ENCODE data around the gene SUN3. TPM values are rescaled to one million over a fixed set of nuclear protein-coding genes. Genes with fewer than 3 reads are reported as not detected.

SUN3 gene
- total RNA-seq, 1 experiment from 2014 or later = not detected

DNA sequence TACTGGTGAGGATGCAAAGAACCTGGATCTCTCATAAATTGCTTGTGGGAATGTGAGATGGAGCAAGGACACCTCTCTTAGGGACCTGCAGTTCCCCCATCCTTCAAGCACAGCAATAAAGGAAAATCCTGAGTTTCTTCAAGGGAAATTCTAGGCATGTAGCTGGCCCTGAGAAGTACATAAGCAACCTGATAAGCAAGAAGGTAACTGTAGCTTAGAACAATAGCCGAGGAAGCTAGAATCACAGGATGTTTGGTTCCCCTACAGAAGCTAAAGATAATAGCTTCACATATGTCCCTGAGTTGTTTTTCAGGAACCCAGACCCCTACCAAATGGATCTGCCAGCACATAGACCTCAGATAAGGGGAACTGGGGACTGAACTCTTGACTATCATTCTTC, 48.5 kb upstream of the SUN3 start:
- ATAC-seq (no peak), DNase-seq (ENCODE audit: low spot score) (no peak)
- H3K9me3 Mint-ChIP-seq = peaks cover 8% of the 10 kb centered on the region; the same call in 1 of the 2 replicates
- no peak overlapping the region for H3K4me3 Mint-ChIP-seq
- TF ChIP-seq OVOL2 (CRISPR knock-in tag; IDR thresholded peaks at IDR 0.05; ENCODE audit: borderline replicate concordance) (no peak), ESRRA (CRISPR knock-in tag; IDR thresholded peaks at IDR 0.05; ENCODE audit: borderline replicate concordance) (no peak), SOX15 (CRISPR knock-in tag; IDR thresholded peaks at IDR 0.05) (no peak), MXD4 (CRISPR knock-in tag; IDR thresholded peaks at IDR 0.05; ENCODE audit: borderline replicate concordance) (no peak), ZNF396 (CRISPR knock-in tag; IDR thresholded peaks at IDR 0.05; ENCODE audit: borderline replicate concordance) (no peak), KAT7 (CRISPR knock-in tag; IDR thresholded peaks at IDR 0.05; ENCODE audit: borderline replicate concordance) (no peak)
- TF ChIP-seq, protein P1, sequence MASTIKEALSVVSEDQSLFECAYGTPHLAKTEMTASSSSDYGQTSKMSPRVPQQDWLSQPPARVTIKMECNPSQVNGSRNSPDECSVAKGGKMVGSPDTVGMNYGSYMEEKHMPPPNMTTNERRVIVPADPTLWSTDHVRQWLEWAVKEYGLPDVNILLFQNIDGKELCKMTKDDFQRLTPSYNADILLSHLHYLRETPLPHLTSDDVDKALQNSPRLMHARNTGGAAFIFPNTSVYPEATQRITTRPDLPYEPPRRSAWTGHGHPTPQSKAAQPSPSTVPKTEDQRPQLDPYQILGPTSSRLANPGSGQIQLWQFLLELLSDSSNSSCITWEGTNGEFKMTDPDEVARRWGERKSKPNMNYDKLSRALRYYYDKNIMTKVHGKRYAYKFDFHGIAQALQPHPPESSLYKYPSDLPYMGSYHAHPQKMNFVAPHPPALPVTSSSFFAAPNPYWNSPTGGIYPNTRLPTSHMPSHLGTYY (CRISPR knock-in tag; IDR thresholded peaks at IDR 0.05) = no peak
- H3K4me1 Mint-ChIP-seq = 0 out of 2 replicates have a peak, but pooled peaks cover under 1% of the 10 kb centered on the region
- POLR2A ChIA-PET = interaction anchor here (1.0 kb wide), 1 partner anchor 9 kb away, joined by 3 read pairs; no protein-coding TSS in a partner anchor
- no peaks in the 10 kb centered on the region for H3K27me3 Mint-ChIP-seq (ENCODE audit: low read depth)
- no peaks in the 10 kb centered on the region for H3K36me3 Mint-ChIP-seq
- CTCF ChIA-PET = no interaction called here
- no peak overlapping the region for H3K27ac Mint-ChIP-seq

DNA sequence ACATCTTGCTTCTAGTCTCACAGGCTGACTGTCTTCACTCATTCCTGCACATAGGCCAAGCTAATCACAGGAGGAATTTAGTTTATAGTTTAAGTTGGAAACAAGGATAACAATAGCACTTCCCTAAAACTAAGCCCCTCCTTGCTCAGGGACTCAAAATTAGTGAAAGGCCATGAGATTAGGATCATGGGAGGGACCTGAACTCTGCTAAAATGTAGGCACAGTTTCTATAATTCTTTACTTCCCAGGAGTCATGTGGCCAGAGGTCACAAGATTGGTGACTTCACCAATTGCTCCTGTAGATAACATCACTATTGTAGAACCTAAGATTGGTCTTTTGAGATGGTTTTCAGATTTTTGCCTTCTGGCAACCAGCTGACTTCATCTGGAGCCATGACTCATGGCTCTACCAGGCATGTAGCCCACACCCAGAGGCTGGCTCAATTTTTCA, 45.3 kb upstream of the SUN3 start:
- ChIA-PET POLR2A (no interaction called here), CTCF (no interaction called here)
- no peaks in the 10 kb centered on the region for H3K27me3 Mint-ChIP-seq (ENCODE audit: low read depth)
- no peaks in the 10 kb centered on the region for H3K4me1 Mint-ChIP-seq
- peaks cover 10% of the 10 kb centered on the region for H3K9me3 Mint-ChIP-seq
- H3K36me3 Mint-ChIP-seq = peaks cover 4% of the 10 kb centered on the region
- TF ChIP-seq JAZF1 (CRISPR knock-in tag; IDR thresholded peaks at IDR 0.05) (no peak), EMX1 (CRISPR knock-in tag; IDR thresholded peaks at IDR 0.05) (no peak), GABPB1 (CRISPR knock-in tag; IDR thresholded peaks at IDR 0.05) (no peak), IRF2 (CRISPR knock-in tag; IDR thresholded peaks at IDR 0.05; ENCODE audit: borderline replicate concordance, low read depth) (no peak), CREB1 (CRISPR knock-in tag; IDR thresholded peaks at IDR 0.05) (no peak), TCF7 (CRISPR knock-in tag; IDR thresholded peaks at IDR 0.05; ENCODE audit: low read depth) (no peak), NR1H2 (CRISPR knock-in tag; IDR thresholded peaks at IDR 0.05) (no peak), ZNF317 (CRISPR knock-in tag; IDR thresholded peaks at IDR 0.05; ENCODE audit: borderline replicate concordance, low read depth) (no peak), FOXP1 (CRISPR knock-in tag; IDR thresholded peaks at IDR 0.05; ENCODE audit: borderline replicate concordance) (no peak), JUN (CRISPR knock-in tag; IDR thresholded peaks at IDR 0.05) (no peak), TP53 (CRISPR knock-in tag; IDR thresholded peaks at IDR 0.05) (no peak), PRRX2 (CRISPR knock-in tag; IDR thresholded peaks at IDR 0.05) (no peak), ZNF121 (CRISPR knock-in tag; IDR thresholded peaks at IDR 0.05) (no peak)
- TF ChIP-seq, protein P2, sequence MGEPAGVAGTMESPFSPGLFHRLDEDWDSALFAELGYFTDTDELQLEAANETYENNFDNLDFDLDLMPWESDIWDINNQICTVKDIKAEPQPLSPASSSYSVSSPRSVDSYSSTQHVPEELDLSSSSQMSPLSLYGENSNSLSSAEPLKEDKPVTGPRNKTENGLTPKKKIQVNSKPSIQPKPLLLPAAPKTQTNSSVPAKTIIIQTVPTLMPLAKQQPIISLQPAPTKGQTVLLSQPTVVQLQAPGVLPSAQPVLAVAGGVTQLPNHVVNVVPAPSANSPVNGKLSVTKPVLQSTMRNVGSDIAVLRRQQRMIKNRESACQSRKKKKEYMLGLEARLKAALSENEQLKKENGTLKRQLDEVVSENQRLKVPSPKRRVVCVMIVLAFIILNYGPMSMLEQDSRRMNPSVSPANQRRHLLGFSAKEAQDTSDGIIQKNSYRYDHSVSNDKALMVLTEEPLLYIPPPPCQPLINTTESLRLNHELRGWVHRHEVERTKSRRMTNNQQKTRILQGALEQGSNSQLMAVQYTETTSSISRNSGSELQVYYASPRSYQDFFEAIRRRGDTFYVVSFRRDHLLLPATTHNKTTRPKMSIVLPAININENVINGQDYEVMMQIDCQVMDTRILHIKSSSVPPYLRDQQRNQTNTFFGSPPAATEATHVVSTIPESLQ (CRISPR knock-in tag; IDR thresholded peaks at IDR 0.05) = no peak
- TF ChIP-seq, protein P3, sequence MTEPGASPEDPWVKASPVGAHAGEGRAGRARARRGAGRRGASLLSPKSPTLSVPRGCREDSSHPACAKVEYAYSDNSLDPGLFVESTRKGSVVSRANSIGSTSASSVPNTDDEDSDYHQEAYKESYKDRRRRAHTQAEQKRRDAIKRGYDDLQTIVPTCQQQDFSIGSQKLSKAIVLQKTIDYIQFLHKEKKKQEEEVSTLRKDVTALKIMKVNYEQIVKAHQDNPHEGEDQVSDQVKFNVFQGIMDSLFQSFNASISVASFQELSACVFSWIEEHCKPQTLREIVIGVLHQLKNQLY (CRISPR knock-in tag; IDR thresholded peaks at IDR 0.05) = no peak
- TF ChIP-seq, protein P4, sequence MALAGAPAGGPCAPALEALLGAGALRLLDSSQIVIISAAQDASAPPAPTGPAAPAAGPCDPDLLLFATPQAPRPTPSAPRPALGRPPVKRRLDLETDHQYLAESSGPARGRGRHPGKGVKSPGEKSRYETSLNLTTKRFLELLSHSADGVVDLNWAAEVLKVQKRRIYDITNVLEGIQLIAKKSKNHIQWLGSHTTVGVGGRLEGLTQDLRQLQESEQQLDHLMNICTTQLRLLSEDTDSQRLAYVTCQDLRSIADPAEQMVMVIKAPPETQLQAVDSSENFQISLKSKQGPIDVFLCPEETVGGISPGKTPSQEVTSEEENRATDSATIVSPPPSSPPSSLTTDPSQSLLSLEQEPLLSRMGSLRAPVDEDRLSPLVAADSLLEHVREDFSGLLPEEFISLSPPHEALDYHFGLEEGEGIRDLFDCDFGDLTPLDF (CRISPR knock-in tag; IDR thresholded peaks at IDR 0.05) = no peak
- no peak overlapping the region for H3K4me3 Mint-ChIP-seq
- ATAC-seq (no peak), DNase-seq (ENCODE audit: low spot score) (no peak)
- H3K27ac Mint-ChIP-seq = no peak overlapping the region
